Neural progenitor cell (in vitro differentiated cells): ENCODE results near the gene VAV3. TPM values are rescaled to one million over a fixed set of nuclear protein-coding genes. Genes with fewer than 3 reads are reported as not detected.

Experiments used
- DNase-seq: peaks from one replicate; pipeline ENCODE4 v3.0.0-alpha.2; 2016; ENCODE audit warnings: low spot score
- H2AFZ ChIP-seq: fragments of 200-600 bp; sonication (generic); replicated peaks from 2 replicates; pipeline ENCODE4 v1.6.1; 2016; ENCODE audit warnings: antibody characterized with exemption
- H3F3A ChIP-seq: fragments of 200-600 bp; sonication (generic); 2 replicates; pipeline ENCODE4 v1.6.1; 2016; ENCODE audit warnings: antibody characterized with exemption, low read depth
- H3K27ac ChIP-seq: fragments of 200-600 bp; sonication (generic); 2 replicates; pipeline ENCODE4 v1.5.1; 2016; ENCODE audit warnings: mild to moderate bottlenecking
- H3K27me3 ChIP-seq: fragments of 200-600 bp; sonication (generic); 2 replicates; pipeline ENCODE4 v1.6.1; 2016; ENCODE audit warnings: mild to moderate bottlenecking, moderate library complexity
- H3K36me3 ChIP-seq: fragments of 200-600 bp; sonication (generic); 2 replicates; pipeline ENCODE4 v1.5.1; 2016
- H3K4me1 ChIP-seq: fragments of 200-600 bp; sonication (generic); 2 replicates; pipeline ENCODE4 v1.6.1; 2016; ENCODE audit warnings: mixed run types
- H3K4me2 ChIP-seq: fragments of 200-600 bp; sonication (generic); 2 replicates; pipeline ENCODE4 v1.6.1; 2016
- H3K4me3 ChIP-seq: fragments of 200-600 bp; sonication (generic); 2 replicates; pipeline ENCODE4 v1.5.1; 2016
- H3K79me2 ChIP-seq: fragments of 200-600 bp; sonication (generic); 2 replicates; pipeline ENCODE4 v1.6.1; 2016; ENCODE audit warnings: low read depth
- H3K9ac ChIP-seq: fragments of 200-600 bp; sonication (generic); 2 replicates; pipeline ENCODE4 v1.6.1; 2016
- H3K9me3 ChIP-seq: fragments of 200-600 bp; sonication (generic); 2 replicates; pipeline ENCODE4 v1.5.1; 2016; ENCODE audit warnings: low read depth
- H4K20me1 ChIP-seq: fragments of 200-600 bp; sonication (generic); 2 replicates; pipeline ENCODE4 v1.6.1; 2016; ENCODE audit warnings: low read depth
- H3K27ac Mint-ChIP-seq: 3 replicates; pipeline ENCODE4 v1.8.0; 2021; ENCODE audit warnings: mixed read lengths
- H3K27me3 Mint-ChIP-seq: 2 replicates; pipeline ENCODE4 v1.8.0; 2022; ENCODE audit warnings: low read depth, mild to moderate bottlenecking, inconsistent platforms, moderate library complexity, mixed read lengths; ENCODE audit not compliant: insufficient read depth
- H3K36me3 Mint-ChIP-seq: 3 replicates; pipeline ENCODE4 v1.8.0; 2021; ENCODE audit warnings: mixed read lengths
- H3K4me1 Mint-ChIP-seq: 3 replicates; pipeline ENCODE4 v1.8.0; 2021; ENCODE audit warnings: mixed read lengths
- H3K4me3 Mint-ChIP-seq: 3 replicates; pipeline ENCODE4 v1.8.0; 2021; ENCODE audit warnings: mild to moderate bottlenecking, moderate library complexity, mixed read lengths
- H3K9me3 Mint-ChIP-seq: 3 replicates; pipeline ENCODE4 v1.8.0; 2020; ENCODE audit warnings: mixed read lengths
- EZH2 ChIP-seq: fragments of 200-600 bp; sonication (generic); IDR thresholded peaks from 2 replicates; pipeline ENCODE4 v1.6.1; 2017; ENCODE audit warnings: antibody characterized with exemption, mild to moderate bottlenecking, moderate library complexity
- EZH2phosphoT487 ChIP-seq: fragments of 200-600 bp; sonication (generic); IDR thresholded peaks from 2 replicates; pipeline ENCODE4 v1.6.1; 2017; ENCODE audit warnings: antibody characterized with exemption
- total RNA-seq: library from RNA; depleted of rRNA; stranded (reverse); fragments of >200 nt; gene quantifications from 2 replicates; pipeline ENCODE4 v1.2.3, GENCODE V29; 2015; ENCODE audit warnings: low replicate concordance
- TF ChIP-seq, protein P1 (sequence below): fragments of 200-600 bp; sonication (generic); IDR thresholded peaks from 2 replicates; pipeline ENCODE4 v1.5.1; 2017; ENCODE audit warnings: antibody characterized with exemption, mild to moderate bottlenecking

Gene VAV3
- total RNA-seq, 1 donor from 2014 or later, result 1.7 TPM

DNA sequence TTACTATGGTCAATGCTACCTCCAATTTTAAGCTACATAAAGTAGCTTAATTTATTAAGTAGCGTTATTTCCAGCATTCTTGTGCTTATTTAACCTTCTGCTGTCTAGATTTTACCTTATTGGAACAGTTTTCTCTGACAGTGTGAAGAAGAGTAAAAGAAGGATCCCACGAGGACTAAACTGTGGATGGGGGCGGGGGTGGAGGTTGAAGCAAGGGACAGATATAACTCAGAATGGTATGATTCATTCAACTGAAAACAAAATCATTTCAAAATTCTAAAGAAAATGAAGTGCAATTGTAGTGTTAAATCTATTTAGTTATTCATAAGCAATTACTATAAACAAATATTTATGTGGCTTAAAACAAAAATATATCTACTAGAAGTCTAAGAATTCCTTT, 11.5 kb upstream of the VAV3 start:
- H3K79me2 ChIP-seq, result no peaks in the 10 kb centered on the region
- no peak overlapping the region for H3K9ac ChIP-seq
- Mint-ChIP-seq H3K9me3 (no peaks in the 10 kb centered on the region), H3K36me3 (no peaks in the 10 kb centered on the region), H3K4me1 (peaks cover 21% of the 10 kb centered on the region), H3K4me3 (no peak overlapping the region), H3K27me3 (no peaks in the 10 kb centered on the region), H3K27ac (no peak overlapping the region)
- no peaks in the 10 kb centered on the region for H3K27me3 ChIP-seq
- TF ChIP-seq EZH2, result no peak
- TF ChIP-seq, protein P1, sequence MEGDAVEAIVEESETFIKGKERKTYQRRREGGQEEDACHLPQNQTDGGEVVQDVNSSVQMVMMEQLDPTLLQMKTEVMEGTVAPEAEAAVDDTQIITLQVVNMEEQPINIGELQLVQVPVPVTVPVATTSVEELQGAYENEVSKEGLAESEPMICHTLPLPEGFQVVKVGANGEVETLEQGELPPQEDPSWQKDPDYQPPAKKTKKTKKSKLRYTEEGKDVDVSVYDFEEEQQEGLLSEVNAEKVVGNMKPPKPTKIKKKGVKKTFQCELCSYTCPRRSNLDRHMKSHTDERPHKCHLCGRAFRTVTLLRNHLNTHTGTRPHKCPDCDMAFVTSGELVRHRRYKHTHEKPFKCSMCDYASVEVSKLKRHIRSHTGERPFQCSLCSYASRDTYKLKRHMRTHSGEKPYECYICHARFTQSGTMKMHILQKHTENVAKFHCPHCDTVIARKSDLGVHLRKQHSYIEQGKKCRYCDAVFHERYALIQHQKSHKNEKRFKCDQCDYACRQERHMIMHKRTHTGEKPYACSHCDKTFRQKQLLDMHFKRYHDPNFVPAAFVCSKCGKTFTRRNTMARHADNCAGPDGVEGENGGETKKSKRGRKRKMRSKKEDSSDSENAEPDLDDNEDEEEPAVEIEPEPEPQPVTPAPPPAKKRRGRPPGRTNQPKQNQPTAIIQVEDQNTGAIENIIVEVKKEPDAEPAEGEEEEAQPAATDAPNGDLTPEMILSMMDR, result no peak
- H4K20me1 ChIP-seq, result no peaks in the 10 kb centered on the region
- no peaks in the 10 kb centered on the region for H3K4me1 ChIP-seq
- DNase-seq, result no peak
- no peaks in the 10 kb centered on the region for H3F3A ChIP-seq
- H2AFZ ChIP-seq, result no peak overlapping the region
- no peaks in the 10 kb centered on the region for H3K9me3 ChIP-seq
- H3K4me2 ChIP-seq, result peak overlapping the region; percentile 7
- no peak overlapping the region for H3K27ac ChIP-seq
- H3K4me3 ChIP-seq, result no peak overlapping the region
- no peaks in the 10 kb centered on the region for H3K36me3 ChIP-seq

DNA sequence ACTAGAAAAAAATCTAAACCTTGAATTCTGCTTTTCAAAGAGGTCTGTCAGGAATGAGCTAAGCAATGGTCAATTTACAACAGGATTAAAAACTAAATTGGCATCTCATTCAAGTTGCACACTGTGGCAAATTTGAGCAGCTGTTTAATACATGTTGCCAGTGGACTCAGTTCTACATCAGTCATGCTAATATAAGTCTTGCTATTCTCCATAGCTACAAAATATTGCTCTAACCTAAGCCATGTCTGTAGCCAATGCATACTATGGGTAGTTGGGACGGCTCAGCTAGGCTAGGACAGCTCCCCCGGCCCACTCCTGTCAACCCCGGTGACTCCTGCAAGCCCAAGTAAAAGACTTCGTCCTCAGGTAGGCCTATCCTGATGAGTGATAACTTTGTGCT, 10.9 kb upstream of the VAV3 start:
- H3K9me3 Mint-ChIP-seq, result no peaks in the 10 kb centered on the region
- Histone ChIP-seq H3K4me2 (no peak overlapping the region), H3F3A (no peaks in the 10 kb centered on the region), H4K20me1 (no peaks in the 10 kb centered on the region), H3K9me3 (no peaks in the 10 kb centered on the region), H3K9ac (no peak overlapping the region), H3K4me1 (no peaks in the 10 kb centered on the region), H3K79me2 (no peaks in the 10 kb centered on the region), H3K4me3 (no peak overlapping the region), H3K27me3 (no peaks in the 10 kb centered on the region), H3K36me3 (no peaks in the 10 kb centered on the region), H2AFZ (no peak overlapping the region), H3K27ac (no peak overlapping the region)
- DNase-seq, result no peak
- peaks cover 21% of the 10 kb centered on the region for H3K4me1 Mint-ChIP-seq
- no peaks in the 10 kb centered on the region for H3K36me3 Mint-ChIP-seq
- no peaks in the 10 kb centered on the region for H3K27me3 Mint-ChIP-seq
- no peak overlapping the region for H3K27ac Mint-ChIP-seq
- TF ChIP-seq EZH2phosphoT487, result no peak
- TF ChIP-seq, protein P1, result no peak
- no peak for TF ChIP-seq EZH2
- H3K4me3 Mint-ChIP-seq, result no peak overlapping the region

DNA sequence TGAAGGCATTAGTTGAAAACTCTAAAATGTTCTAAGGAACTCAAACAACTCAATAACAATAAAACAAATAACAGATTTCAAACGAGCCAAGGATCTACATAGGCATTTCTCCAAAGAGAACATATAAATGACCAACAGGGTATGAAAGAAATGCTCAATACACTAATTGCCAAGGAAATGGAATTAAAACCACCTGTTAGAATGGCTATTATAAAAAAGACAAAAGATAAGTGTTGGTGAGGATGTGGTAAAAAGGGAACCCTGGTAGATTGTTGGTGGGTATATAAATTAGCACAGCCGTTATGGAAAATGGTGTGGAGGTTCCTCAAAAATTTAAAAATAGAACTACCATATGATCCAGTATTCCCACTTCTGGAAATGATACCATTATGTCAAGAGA, 9.1 kb upstream of the VAV3 start:
- no peaks in the 10 kb centered on the region for H3K27me3 ChIP-seq
- Mint-ChIP-seq H3K4me1 (peaks cover 15% of the 10 kb centered on the region), H3K4me3 (no peak overlapping the region), H3K27me3 (peaks cover 2% of the 10 kb centered on the region), H3K36me3 (no peaks in the 10 kb centered on the region), H3K27ac (no peak overlapping the region), H3K9me3 (no peaks in the 10 kb centered on the region)
- H3K4me2 ChIP-seq, result no peak overlapping the region
- no peak for TF ChIP-seq EZH2phosphoT487
- TF ChIP-seq, protein P1, result no peak
- TF ChIP-seq EZH2, result no peak
- no peaks in the 10 kb centered on the region for H3K36me3 ChIP-seq
- no peak overlapping the region for H3K9ac ChIP-seq
- H3K9me3 ChIP-seq, result no peaks in the 10 kb centered on the region
- H3K4me3 ChIP-seq, result no peak overlapping the region
- H3K4me1 ChIP-seq, result no peaks in the 10 kb centered on the region
- no peaks in the 10 kb centered on the region for H4K20me1 ChIP-seq
- no peaks in the 10 kb centered on the region for H3F3A ChIP-seq
- DNase-seq, result no peak
- no peak overlapping the region for H2AFZ ChIP-seq
- H3K79me2 ChIP-seq, result no peaks in the 10 kb centered on the region
- H3K27ac ChIP-seq, result no peak overlapping the region
